ENCODE data around the gene SLC41A1.
"Not testable (repeated sequence)": the region's sequence is repeated elsewhere in the genome, so short reads cannot be mapped to it uniquely, and the experiment has no call there.

Gene SLC41A1

DNA sequence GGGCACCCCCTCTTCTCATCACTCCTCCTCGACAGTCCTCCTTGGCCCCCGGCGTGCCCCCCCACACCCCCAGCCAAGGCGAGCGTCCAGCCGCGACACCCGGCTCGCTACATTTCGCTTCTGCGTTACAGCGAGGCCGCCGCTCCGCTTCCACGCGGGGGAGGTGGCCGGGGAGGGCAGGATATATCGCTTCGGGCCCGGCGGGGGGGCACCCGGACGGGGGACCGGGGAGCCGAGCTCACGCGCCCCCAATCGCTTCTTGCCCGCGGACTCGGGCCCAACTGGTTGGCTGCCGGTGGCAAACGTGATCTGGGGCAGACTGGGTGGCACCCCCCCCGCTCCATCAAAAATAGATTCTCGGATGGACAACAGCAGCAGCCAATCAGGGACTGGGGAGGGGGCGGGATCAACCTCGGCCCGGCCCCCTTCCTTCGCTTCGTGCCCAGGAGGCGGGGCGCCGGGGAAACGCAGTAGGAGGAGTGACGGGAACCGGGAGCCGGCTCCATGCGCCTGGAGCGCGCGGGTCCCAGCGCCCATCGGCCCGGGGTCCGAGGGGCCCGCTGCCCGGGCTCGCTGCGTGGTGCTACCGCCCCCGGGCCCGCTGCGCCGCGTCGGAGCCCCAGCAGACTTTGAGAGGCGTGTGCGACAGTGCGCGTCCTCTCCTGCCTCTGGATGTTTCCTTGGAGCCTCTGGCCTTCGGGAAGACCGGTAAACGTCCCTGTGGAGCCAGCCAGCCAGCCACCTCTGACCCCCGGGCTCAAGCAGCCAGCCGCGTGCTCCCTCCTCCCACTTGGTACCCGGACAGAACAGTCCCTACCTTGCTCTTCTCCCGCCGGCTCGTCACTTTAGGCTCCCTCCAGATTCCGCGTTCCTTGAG lies at the start of gene SLC41A1:
Gene SLC41A1, minus strand, starts transcription at position 321 of the 877 bp plus-strand sequence. CDS start 2,757 bp downstream, outside the sequence.
- DNase-seq (ENCODE audit: low spot score), result peak; percentile 99

DNA sequence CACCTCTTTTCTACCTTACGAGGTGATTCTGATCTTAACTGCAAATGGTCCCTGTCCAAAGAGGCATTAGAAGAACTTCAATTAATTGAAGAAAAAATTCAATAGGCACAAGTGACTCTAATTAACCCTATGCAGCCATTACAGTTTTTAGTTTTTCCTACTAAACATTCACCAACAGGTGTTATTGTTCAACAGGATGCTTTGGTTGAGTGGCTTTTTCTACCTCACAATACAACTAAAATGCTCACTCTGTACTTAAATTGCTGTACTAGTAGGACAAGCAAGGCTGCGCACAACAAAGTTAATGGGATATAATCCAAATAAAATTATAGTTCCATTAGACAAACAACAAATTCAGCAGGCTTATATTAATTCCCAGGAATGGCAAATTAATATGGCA lies 48.5 kb upstream of the SLC41A1 start:
- DNase-seq (ENCODE audit: low spot score), result no peak

DNA sequence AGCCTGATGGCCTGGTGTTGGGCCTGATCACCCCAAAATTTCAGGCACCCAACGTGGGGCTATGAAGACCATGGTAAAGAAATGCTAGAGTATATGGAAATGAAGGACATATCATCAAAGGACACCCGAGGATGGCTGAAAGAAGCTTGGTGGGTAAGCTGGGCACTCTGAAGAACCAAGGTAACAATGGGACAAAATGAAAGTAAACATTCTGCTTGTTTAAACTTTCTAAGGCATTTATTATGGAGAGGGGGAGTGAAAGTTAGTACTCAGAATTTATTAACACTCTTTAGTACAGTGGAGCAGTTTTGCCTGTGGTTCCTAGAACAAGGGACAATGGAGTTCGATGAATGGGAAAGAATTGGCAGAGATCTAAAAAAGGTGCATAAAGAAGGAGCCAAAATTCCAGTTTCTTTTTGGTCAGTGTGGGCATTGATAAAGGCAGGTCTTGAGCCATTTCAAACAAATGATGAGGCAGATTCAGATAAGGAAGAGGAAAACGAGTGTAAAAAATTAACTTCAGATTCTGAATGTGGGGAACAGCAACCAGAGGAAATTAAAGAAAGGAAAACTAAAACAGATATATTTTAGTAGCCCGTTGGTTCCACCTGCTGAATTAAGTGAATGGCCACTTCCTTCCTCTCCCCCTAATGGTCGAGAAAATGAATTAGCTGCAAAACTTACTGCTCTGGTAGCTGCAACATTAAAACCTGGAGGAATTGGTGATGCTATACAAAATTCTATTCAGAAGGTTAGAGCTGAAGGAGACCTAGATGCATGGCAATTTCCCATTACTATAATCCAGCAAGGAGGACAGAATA lies 45.4 kb upstream of the SLC41A1 start:
- DNase-seq (ENCODE audit: low spot score), result no peak

DNA sequence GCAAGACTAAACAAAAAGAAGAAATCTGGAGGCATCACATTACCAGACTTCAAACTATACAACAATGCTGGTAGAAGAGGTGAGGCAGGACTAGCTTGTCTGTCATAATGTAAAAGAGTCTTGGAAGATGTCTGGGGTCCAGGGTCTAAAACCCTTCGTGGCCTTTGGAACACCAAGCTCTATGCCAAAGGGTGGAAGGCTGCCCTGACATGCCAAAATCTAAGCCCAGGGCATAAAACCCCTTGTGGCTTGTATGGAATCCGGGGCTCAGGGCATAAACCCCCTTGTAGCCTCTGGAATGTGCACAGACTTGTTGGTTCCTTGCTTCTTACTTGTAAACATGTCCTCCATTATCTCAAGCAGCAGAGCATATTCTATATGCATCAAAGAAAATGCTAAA lies 44.5 kb upstream of the SLC41A1 start:
- DNase-seq (ENCODE audit: low spot score), result not testable (repeated sequence)

DNA sequence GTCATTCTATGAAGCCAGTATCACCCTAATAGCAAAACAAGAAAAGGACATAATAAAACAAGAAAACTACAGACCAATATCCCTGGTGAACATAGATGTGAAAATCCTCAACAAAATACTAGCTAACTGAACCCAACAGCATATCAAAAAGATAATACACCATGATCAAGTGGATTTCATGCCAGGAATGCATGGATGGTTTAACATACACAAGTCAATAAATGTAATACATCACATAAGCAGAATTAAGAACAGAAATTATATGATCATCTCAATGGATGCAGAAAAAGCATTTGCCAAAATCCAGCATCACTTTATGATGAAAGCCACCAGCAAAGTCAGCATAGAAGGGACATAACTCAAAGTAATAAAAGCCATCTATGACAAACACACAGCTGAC lies 43.4 kb upstream of the SLC41A1 start:
- no peak for DNase-seq (ENCODE audit: low spot score)

DNA sequence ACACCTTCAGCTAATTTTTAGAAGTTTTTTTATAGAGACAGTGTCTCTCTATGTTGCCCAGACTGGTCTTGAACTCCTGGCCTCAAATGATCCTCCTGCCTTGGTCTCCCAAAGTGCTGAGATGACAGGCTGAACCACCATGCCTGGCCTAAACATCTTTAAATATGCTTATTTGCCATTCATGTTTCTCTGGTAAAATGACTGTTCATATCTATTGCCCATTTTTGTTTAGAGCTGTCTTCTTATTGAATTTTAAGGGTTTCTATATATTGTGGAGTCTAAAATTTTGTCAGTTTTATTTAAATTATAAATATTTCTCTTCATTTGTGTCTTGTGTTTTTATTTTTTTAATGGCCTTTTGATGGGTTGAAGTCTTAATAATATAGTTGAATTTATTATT lies 40.0 kb upstream of the SLC41A1 start:
- no peak for DNase-seq (ENCODE audit: low spot score)

DNA sequence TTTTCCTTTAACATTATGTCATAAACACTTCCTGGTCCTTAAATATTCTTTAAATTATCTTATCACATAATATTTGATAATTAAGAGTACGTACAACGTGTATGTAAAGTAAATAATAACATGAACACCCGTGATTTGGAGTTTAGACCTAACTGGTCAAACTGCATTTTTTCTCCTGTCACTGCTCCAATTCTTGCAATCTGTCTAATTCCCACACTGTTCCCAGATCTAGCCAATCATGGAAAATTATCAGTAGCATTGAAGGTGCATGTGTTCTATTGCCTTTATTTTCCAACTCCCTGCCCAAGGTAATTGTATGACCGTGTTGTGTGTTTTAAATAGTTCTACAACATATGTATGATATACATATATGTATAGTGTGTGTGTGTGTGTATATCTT lies 39.0 kb upstream of the SLC41A1 start:
- no peak for DNase-seq (ENCODE audit: low spot score)

DNA sequence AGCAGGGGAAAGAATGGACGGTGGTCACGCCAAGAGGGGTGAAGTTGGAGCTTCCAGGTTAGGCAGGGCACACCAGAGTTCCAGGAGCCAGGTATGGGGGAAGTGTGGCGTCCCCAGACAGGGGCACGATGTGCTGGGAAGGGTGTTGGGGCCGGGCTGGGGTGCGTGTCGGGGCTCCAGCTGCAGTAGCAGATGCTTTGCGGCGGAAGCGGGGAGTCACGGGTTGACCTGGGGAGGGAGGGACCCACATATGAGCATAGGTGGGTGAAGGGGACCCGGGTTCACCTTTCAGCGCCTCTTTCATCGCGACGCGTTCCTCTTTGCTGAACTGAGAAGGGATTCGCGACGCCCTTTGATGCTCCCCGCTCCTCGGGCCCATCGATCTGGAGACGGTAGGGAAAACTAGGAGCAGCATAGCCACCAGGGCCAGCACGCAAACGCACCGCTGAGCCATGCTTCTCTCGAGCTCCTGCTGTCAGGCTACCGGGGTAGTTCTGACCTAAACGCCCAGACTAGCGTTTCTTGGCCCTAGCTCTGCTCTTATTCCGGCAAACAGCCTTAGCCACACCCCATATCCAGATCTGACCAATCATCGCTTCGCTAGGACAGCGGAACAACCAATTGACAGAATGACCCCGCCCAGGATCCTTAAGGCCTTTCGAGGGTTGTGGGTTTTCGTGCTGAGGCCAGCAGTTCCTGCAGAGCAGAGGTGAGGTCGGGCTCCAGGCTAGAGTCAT lies 36.8 kb upstream of the SLC41A1 start, which contains the start of gene PM20D1:
Gene PM20D1, minus strand, starts transcription at position 514 of the 737 bp plus-strand sequence. Its CDS starts 60 bp downstream, at position 454.
- peak; percentile 38 for DNase-seq (ENCODE audit: low spot score)

DNA sequence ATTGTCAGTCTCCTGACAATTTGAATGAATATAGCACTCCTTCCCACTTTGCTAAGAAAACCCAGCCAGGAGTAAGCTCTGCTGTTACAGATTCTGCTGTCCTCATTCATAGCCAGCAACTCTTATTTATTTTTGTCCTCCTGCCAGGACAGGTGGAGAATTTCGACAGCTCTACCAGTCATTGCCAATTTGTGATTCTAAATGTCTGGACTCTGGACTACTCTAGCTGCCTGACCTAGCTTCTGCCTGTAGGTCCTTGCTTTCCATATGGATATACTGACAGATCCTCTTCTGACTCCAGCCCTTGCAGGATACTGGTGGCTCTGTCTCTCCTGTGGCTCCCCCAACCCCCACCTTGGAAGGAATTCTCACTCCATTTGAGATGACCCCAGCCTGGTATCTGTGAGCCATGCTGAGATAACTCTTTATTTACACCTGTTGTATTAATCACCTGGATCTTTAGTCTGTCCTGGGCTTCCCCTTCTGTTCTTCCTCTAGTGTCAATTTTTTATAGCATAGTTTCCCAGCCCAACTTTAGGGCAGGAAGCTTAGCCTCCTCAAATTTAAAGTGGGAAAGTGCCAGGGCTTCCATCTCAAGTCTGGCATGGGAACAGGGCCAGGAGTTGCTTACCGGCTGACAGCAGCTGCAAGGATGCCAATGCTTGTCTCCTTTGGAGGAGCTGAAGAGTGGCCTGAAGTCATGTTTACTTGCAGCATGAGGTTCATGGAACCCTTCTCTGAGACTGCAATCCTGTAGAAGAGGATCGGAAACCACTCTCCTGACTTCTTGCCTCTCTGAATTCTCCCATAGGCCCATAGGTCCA lies 30.2 kb upstream of the SLC41A1 start:
- no peak for DNase-seq (ENCODE audit: low spot score)

DNA sequence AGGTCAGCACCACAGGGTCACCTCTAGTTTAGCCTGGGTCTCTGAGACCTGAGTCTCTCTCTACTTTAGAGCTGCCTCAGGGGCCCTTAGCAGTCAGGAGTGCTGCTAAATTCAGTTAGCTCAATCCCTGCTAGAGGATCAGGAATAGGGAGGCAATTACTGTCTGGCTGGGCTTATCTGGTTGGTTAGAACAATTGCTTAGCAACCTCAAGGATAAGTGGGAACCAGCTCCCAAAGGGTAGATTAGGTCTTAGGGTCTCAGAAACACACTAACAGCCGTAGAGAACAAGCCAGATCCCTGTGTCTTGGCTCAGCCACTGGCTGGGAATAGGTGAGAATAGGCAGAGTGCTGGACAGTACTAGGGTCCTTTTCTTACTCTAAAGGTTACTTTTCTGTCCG lies 29.2 kb upstream of the SLC41A1 start:
- no peak for DNase-seq (ENCODE audit: low spot score)

DNA sequence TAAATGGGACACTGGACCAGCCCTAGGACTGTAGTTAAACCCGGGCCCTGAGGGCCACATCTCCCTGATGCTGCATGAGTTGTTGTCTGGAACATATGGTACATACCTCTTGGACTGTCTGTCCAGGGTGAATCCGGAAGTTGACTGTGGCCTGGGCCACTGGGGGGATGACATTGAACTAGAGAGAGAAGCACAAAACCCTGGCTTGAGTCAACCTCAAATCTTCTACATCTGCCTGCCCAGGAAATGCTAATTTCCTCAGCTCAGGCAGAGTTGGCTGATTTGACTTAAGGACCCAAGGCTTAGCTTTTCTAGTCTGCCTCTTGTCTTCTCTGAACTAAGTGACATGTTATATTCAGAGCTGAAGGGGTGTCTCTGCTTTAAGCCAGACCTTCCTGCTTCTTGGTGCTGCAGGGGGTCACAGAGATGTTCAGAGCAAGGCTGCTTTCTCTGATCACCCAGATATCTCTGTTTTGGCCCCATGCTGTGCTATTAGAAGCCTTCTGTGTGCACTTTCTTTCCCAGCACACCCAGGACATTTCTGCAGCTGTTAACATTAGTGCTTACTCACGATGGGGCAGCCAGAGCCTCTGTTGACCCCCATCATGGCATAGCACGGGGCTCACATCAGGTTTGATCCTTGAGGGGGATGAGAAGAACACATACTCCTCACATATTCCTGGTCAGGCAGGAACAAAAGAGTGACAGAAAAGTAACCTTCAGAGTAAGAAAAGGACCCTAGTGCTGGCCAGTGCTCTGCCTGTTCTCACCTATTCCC lies 27.3 kb upstream of the SLC41A1 start:
- DNase-seq (ENCODE audit: low spot score), result no peak

DNA sequence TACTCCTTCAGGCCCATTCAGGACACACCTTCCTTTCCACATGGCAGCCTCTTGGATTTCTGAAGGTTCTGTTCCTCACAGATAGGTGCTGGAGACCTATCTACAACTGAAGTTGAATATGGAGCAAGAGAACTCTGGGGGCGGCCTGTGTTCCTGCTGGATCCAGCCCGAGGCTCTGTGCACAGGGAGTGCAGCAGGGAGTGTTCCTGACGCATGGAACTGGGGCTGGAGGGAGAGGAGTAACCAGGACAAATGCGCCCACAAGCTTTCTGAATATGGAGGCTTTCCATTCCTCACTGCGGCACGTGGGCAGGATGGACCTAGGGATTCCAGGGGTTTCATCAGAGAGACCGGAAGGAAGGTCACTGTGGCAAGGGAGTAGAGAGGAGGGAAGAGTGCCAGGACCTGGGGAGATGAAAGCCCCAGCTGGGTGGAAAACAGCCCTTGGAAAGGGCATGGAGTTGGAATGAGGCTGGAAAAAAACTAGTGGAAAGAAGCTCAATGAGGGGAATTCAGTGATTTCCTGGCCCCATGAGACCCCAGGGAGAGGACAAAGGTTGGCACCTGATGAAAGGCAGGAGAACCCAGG lies 24.5 kb upstream of the SLC41A1 start:
- no peak for DNase-seq (ENCODE audit: low spot score)

DNA sequence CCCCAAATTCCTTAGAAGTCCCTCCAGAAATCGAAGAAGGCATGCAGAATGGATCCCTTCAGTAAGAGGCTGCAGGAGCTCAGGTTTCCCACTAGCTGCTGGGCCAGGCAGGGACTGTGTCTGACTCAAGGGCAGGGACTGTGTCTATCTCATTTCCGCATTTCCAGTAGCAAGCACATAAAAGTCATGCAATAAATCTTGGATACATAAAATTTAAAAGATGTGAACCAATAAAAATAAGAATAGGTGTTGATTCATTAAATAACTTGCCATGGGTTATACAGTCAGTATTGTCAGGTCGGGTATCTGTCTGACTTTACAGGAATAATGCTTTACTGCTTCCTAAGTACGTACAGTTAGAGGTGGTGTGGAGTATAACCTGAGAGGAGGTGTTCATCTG lies 21.8 kb upstream of the SLC41A1 start:
- DNase-seq (ENCODE audit: low spot score), result no peak

DNA sequence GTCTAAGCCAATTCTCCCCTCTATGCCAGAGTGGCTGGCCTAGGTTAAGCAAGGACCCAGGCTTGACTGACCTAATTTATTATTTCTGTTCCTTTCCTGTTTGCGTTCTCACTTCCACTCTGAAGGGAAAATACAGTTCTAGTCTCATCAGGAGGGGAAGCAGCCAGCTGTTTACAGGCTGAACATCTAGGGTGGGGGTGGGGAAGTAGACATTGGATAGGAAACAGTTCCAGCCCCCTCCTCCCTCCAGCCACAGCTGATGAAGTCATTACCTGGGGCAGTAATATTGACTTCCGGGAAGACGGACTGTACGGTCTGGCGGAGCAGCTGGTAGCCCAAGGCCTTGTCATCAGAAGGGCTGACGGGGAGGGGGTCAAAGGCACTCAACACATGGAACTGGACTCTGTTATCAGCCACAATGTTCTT lies 19.3 kb upstream of the SLC41A1 start:
- DNase-seq (ENCODE audit: low spot score), result no peak

DNA sequence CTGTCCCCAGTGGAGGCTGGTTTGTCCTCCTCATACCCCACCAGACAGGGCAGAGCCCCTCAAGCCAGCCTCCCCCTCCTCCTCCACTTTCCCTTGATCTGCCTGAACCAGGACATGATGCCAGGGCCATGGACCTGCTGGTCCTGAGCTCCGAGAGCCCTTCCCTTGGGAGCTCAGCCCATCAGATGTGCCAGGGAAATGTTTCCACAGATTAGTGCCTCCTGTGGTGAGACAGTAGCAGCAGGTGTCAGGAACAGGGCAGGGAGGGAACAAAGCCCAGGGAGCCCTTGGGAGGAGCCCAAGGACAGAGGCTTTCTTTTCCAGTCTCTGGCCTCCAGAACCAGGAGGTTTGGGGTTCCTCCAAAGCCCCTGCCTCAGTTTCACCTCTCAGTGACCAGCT lies 14.6 kb upstream of the SLC41A1 start:
- DNase-seq (ENCODE audit: low spot score), result no peak

DNA sequence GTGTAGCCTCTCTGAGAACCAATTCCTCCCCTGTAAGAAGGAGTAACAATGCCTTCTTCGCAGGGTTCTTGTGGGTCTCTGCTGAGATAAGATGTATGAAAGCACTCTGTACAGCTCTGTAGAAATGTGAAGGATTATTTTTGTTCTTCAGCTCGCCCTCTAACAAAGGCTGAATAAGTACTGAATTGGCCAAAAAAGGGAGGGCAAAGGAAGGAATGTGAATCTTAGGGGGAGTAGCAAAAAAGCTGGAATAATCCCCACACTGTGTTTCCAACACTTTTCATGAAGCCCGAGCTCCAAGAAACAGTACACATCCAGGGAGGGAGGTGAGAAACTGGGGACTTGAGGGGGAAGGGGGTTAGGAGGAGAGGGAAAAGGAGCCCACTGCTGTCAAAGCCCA lies 14.0 kb upstream of the SLC41A1 start:
- DNase-seq (ENCODE audit: low spot score), result no peak

DNA sequence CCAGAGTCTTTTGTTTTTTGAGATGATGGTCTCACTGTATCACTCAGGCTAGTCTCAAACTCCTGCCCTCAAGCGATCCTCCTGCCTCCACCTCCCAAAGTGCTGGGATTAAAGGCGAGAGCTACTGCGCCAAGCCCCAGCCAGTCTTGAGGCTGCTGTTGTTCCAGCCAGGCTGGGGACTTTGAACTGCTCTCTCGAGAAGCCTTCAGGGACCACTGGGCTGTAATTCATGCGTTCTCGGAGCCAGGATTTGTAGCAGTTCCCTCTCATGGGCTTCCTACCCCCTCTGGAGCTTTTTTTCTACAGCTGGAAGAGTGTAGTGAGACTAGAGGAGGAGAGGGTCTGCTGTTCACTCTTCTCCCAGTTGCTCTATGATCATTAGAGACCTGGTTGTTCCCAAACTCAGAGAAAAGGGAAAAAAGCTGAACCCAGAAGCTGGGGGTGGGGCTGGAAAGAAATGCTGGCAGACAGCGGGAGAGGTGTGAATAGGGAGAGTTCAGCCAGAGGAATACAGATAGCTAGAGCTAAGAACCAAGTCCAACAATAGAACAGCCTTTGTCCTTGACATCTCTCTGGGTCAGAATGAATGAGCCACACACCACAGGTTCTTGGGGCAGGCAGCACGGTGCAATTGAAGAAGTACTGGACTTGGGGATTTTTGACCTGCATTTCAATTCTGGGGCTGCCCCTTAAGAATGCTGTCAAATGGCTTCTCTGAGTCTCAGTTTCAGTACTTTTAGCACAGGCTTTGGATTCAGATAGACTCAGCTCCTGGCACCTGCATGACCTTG lies 13.2 kb upstream of the SLC41A1 start:
- DNase-seq (ENCODE audit: low spot score), result no peak

DNA sequence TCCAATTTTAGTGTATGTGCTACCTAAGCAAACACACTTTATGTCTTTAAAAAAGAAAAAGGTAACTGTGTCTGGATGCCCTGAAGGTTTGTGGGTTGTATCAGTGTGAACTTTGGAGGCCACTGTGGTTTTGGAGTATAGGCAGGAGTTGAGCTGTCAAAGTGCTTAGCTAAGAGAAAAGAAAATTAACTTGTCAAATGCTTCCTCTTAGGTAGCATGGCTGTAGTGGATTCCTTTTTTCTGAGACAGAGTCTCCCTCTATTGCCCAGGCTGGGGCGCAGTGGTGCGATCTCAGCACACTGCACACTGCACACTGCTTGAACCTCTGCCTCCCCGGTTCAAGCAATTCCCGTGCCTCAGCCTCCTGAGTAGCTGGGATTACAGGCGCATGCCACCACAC lies 11.2 kb upstream of the SLC41A1 start:
- DNase-seq (ENCODE audit: low spot score), result no peak

DNA sequence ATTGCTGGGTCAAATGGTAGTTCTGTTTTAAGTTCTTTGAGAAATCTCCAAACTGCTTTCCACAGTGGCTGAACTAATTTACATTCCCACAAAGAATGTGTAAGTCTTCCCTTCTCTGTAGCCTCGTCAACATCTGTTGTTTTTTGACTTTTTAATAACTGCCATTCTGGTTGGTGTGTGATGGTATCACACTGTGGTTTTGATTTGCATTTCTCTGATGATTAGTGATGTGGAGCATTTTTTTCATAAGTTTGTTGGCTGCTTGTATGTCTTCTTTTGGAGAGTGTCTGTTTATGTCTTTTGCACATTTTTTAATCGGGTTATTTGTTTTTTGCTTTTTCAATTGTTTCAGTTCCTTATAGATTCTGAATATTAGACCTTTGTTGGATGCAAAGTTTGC lies 10.3 kb upstream of the SLC41A1 start:
- DNase-seq (ENCODE audit: low spot score), result not testable (repeated sequence)
